ENCODE measurements around the gene BAIAP2.

- TF ChIP-seq CTCF (IDR thresholded peaks at IDR 0.05; ENCODE audit: low read length) (no peak), EZH2 (optimal IDR thresholded peaks at IDR 0.05; ENCODE audit: low read depth, low read length) (no peak), EZH2phosphoT487 (IDR thresholded peaks at IDR 0.05; ENCODE audit: low read length) (no peak)
These were observed 93.8 kb downstream of the BAIAP2 start for GRCh38 chr17:81128774-81129173.
